Measurements from ENCODE around the gene SDF2L1. TPM values are rescaled to one million over a fixed set of nuclear protein-coding genes. Genes with fewer than 3 reads are reported as not detected.
"Not testable (repeated sequence)": the region's sequence is repeated elsewhere in the genome, so short reads cannot be mapped to it uniquely, and the experiment has no call there.

The SDF2L1 gene
- total RNA-seq, 2 donors from 2014 or later = 30.5 to 87.2 TPM

DNA sequence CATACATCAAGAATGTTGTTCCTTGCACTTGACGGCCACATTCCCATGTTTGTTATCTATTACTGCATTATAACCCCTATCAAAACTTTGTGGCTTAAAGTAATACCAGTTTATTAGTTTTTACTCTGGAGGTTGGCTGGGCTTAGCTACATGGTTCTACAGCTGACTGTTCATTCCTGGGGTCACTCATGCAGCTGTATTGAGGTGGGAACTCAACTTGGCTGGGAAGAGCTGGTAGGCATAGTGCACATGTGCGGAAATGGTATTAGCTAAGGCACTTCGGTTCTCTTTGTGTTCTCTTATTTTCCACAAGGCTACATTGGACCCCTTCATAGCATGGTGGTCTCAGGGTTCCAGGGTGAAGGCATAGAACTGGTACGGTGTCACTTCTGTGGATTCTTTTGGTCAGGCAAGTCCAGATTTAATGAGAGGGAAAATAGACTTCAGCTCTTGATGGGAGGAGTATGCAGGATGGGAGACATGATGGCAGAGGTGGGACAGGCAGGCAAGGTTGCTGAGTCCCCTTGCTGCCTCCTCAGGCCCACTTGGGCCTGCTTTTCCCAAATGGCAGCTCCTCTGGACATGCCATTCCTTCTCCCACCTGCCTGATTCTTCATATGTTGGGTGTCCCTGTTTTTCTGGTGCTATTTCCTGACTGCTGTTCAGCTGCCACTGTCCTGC, 28.4 kb upstream of the SDF2L1 start:
- Histone ChIP-seq H3K4me1 (replicated peaks) (no peaks in the 10 kb centered on the region), H3K36me3 (peaks cover 0 to 6% of the 10 kb centered on the region in 2 donors), H3K27me3 (replicated peaks; ENCODE audit: insufficient read depth) (no peaks in the 10 kb centered on the region), H3K27ac (no peak overlapping the region), H3K9me3 (no peaks in the 10 kb centered on the region), H3K4me3 (no peak overlapping the region)
- TF ChIP-seq, protein P1, sequence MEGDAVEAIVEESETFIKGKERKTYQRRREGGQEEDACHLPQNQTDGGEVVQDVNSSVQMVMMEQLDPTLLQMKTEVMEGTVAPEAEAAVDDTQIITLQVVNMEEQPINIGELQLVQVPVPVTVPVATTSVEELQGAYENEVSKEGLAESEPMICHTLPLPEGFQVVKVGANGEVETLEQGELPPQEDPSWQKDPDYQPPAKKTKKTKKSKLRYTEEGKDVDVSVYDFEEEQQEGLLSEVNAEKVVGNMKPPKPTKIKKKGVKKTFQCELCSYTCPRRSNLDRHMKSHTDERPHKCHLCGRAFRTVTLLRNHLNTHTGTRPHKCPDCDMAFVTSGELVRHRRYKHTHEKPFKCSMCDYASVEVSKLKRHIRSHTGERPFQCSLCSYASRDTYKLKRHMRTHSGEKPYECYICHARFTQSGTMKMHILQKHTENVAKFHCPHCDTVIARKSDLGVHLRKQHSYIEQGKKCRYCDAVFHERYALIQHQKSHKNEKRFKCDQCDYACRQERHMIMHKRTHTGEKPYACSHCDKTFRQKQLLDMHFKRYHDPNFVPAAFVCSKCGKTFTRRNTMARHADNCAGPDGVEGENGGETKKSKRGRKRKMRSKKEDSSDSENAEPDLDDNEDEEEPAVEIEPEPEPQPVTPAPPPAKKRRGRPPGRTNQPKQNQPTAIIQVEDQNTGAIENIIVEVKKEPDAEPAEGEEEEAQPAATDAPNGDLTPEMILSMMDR (IDR thresholded peaks at IDR 0.05) = no peak
- TF ChIP-seq POLR2AphosphoS5 (IDR thresholded peaks at IDR 0.05) (no peak), POLR2A (IDR thresholded peaks at IDR 0.05) (no peak)
- 94% methylated on average over 4 of the region's 4 CpGs for WGBS
- DNase-seq (ENCODE audit: low spot score) = no peak
- intact Hi-C loops (cut with DNase I) = no loop called here

DNA sequence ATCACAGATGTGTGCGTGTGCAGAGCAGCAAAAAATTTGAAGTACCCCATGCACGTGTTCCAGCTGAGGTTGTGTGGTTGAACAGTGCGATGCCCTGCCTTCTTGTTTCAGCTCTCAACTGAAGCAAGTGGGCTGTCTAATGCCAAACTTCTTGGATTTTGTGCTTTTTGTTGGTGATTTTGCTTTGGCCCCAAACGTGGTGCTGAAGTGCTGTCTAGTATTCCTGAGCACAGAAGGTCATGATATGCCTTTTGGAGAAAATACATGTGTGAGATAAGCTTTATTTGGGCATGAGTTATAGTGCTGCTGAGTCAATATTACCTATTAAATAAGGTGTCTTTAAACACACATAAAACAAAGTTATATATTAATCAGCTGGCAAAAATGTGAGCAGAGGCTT, 26.4 kb upstream of the SDF2L1 start:
- Histone ChIP-seq H3K4me3 (no peak overlapping the region), H3K27me3 (replicated peaks; ENCODE audit: insufficient read depth) (no peaks in the 10 kb centered on the region), H3K27ac (no peak overlapping the region), H3K9me3 (no peaks in the 10 kb centered on the region), H3K4me1 (replicated peaks) (no peaks in the 10 kb centered on the region), H3K36me3 (peaks cover 0 to 6% of the 10 kb centered on the region in 2 donors)
- intact Hi-C loops (cut with DNase I) = no loop called here
- 77% methylated on average over 4 of the region's 4 CpGs for WGBS
- DNase-seq (ENCODE audit: low spot score) = no peak
- TF ChIP-seq, protein P1 (IDR thresholded peaks at IDR 0.05) = no peak
- TF ChIP-seq POLR2AphosphoS5 (IDR thresholded peaks at IDR 0.05) = no peak
- TF ChIP-seq POLR2A (IDR thresholded peaks at IDR 0.05) = no peak

DNA sequence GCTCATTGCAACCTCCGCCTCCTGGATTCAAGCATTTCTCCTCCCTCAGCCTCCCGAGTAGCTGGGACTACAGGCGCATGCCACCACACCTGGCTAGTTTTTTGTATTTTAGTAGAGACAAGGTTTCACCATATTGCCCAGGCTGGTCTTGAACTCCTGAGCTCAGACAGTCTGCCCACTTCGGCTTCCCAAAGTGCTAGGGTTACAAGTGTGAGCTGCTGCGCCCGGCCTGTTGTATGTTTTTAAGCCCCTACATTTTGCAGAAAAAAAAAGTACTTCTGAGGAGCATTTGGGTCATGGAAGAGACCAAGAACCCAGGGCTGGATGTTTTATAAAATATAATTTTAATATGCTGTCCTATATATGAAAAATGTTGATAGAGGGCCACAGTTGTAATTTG, 24.8 kb upstream of the SDF2L1 start:
- H3K27ac ChIP-seq; DNase-seq (ENCODE audit: low spot score); H3K9me3 ChIP-seq; H3K36me3 ChIP-seq; H3K4me3 ChIP-seq; H3K27me3 ChIP-seq (replicated peaks; ENCODE audit: insufficient read depth); intact Hi-C loops (cut with DNase I); H3K4me1 ChIP-seq (replicated peaks): not testable (repeated sequence)
- WGBS = 97% methylated on average over 6 of the region's 6 CpGs

DNA sequence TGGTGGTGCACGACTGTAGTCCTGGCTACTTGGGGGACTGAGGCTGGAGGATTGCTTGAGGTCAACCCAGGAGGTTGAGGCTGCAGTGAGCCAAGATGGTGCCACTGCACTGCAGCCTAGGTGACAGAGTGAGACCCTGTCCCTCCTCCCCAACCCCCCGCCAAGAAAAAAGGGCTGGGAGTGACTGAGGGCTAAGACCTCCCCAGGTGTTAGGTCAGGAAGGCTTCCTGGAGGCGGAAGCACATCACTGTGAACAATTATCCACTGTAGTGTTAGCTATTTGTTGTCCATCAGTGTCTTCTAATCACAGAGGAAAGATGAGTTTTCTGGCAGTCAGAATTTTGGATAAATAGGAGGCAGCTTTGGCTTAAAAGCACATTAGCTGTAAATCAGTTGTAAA, 21.1 kb upstream of the SDF2L1 start:
- peaks cover 11% of the 10 kb centered on the region for H3K4me1 ChIP-seq (replicated peaks)

DNA sequence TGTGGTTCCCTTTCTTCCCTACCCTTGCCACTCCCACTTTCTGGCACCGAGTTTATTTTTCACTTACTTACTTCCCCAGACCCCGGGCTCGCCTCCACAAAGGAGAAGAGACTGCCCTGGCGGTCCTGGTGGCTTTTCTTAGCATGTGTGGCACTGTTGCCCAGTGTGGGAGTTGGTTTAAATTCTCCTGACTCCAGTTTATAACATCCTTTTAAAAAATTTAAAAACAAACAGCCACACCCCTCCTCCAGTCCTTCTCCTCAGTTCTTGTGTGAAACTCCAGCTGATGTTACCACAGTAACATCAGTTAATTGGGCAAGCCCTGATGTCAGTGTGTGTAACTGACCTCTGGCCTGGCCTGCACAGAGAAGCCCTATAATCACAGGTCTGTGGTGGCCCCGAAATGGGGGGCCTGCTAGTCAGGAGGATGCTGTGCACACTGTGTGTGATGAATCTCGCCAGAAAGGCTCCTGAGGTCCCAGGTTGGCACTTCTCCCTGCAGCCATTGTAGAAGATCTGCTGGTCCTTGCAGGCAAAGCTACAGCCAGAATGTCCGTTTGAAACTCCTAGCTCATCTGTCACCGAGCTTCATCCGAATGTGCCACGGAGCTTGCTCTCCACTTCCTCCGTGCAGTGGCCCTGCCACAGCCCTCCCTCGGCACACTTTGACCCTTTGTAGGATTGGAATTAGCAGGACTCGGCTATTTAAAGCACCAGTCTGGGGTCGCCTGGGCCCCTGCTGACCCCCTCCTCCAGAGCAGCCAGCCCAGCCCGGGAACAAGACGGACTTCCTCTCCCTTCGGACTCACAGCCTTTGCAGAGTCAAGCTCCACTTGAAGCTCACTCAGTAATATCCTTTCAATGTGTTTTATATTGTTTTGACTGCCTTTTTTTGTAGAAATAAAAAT, 19.8 kb upstream of the SDF2L1 start:
- intact Hi-C loops (cut with DNase I) = no loop called here
- TF ChIP-seq POLR2AphosphoS5 (IDR thresholded peaks at IDR 0.05) (no peak), POLR2A (IDR thresholded peaks at IDR 0.05) (no peak)
- TF ChIP-seq, protein P1 (IDR thresholded peaks at IDR 0.05) = no peak
- Histone ChIP-seq H3K27ac (no peak overlapping the region), H3K4me1 (replicated peaks) (peaks cover 11% of the 10 kb centered on the region), H3K27me3 (replicated peaks; ENCODE audit: insufficient read depth) (no peaks in the 10 kb centered on the region), H3K4me3 (no peak overlapping the region), H3K36me3 (no peaks in the 10 kb centered on the region), H3K9me3 (no peaks in the 10 kb centered on the region)
- DNase-seq (ENCODE audit: low spot score) = no peak
- WGBS = 72% methylated on average over 17 of the region's 17 CpGs

More for the DNA sequence above, 21.1 kb upstream of the SDF2L1 start:
- Histone ChIP-seq H3K36me3 (no peaks in the 10 kb centered on the region), H3K9me3 (no peaks in the 10 kb centered on the region), H3K27ac (no peak overlapping the region), H3K27me3 (replicated peaks; ENCODE audit: insufficient read depth) (no peaks in the 10 kb centered on the region), H3K4me3 (no peak overlapping the region)
- no peak for TF ChIP-seq POLR2A (IDR thresholded peaks at IDR 0.05)
- TF ChIP-seq, protein P1 (IDR thresholded peaks at IDR 0.05) = no peak
- TF ChIP-seq POLR2AphosphoS5 (IDR thresholded peaks at IDR 0.05) = no peak
- no peak for DNase-seq (ENCODE audit: low spot score)
- WGBS = 91% methylated on average over 3 of the region's 3 CpGs
- intact Hi-C loops (cut with DNase I) = no loop called here

All from prostate gland (tissue), 2 donors.